Activated CD8-positive, alpha-beta memory T cell treated with anti-CD3 and anti-CD28 coated beads for 4 hours (primary cell): ENCODE results near the gene PPFIBP1.

Experiments used
- DNase-seq, 2 donors: peaks; one replicate each; pipeline ENCODE4 v3.0.0-alpha.2; 2020; ENCODE audit warnings: low read depth in 2 of 2

PPFIBP1 gene

GRCh38 chr12:27665704-27666103 lies 141.7 kb downstream of the PPFIBP1 start:
- no peak for DNase-seq

DNA sequence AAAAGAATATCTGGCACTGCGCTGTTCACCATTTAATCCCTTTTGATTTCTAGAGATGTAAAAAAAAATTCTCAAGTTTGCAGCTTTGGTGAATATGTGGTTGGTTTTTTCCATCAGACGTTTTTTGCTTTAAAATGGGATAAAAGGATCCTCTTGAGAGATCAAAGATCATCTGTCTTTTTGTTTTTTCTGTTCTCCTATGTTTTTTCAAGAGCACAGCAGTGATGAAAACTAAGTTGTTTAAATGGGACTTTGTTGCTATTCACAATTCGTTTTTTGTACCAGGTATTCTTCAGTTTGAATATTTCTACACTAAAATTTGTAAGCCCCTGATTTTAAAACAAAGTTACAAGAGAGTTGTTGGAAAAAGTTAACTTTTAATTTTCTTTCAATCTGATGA lies 142.5 kb downstream of the PPFIBP1 start:
- no peak for DNase-seq

- DNase-seq: no peak
Observed at GRCh38 chr12:27667540-27667939, 143.5 kb downstream of the PPFIBP1 start.

DNA sequence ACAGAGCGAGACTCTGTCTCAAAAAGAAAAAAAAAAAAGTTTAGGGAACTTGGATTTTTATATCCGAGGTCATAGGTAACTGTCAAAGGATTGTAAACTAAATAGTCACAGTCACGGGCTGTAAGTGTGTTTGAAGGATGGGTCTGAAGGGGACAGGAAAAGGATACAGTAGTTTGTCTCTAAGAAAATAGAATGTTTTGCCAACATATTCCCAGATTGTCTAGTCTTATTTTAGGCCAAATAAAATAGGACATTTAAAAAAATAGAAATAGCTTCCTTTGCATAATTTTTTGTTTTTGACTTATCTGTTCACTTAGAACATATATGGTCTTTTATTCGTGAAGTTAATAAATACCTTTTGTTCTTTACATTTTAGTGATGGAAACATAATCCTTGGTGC lies 148.0 kb downstream of the PPFIBP1 start:
- DNase-seq: no peak

DNA sequence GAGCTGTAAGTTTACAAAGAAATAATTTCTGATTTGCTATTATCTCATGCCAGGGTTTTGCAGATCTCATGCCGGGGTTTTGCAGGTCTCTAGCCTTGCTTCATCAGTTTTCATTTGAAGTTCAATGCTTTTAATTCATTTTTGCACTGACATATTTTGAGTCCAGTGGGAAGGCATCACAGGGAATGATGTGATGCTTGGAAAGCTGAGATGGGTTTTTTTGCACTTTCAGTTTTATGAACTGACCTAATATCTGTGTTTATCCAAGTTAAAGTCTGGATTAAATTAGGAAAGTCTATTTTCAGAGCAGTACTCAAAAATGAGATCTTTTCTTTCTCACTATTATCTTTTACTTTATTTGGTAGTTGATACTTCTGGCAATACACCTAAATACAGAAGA lies 148.6 kb downstream of the PPFIBP1 start:
- DNase-seq: no peak

DNA sequence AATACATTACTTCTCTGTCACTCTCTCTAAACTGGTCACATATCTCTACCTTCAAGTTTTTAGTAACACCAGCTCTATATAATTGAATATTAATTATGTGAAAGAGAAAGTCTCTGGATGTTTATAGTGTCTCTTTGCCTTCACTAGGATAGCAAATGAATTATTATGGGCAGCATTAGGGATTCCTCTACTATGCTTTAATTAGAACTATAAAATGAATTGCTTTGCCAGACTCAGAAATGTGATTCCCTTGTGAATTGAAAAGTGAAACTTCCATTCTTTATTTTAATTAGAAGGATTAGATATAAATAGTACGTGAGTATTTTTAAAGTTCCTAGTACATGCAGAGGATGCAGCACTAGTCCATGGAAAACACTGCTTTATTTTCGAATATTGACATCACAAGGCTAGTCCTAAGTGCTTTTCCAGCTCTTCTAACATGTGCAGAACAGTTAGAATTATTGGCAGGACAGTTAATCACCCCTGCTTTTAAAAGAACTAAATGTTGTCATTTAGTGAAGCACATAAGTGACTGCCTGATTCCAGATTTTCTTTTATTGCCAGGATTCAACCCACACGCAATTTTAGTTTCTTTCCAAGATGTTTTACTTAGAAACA lies 149.2 kb downstream of the PPFIBP1 start:
- DNase-seq: no peak

- no peak for DNase-seq
Observed at GRCh38 chr12:27674989-27675388, 151.0 kb downstream of the PPFIBP1 start.

DNA sequence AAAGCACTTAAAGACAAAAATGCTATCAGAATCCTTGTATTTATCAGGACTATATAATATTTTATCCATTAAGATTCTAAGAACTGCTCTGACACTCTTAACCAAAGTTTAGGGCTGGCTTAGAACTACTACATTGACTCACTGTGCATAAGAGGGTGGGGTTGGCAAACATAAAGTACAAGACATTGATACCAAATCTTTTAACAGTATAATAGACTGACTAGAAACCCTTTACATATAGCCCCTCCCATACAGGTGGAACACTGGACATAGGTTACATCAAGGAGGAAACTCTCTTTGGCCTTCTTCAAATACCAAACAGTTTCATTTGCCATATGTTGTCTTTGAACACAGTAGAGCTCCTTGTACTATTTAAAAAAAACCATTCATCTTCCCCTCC lies 156.6 kb downstream of the PPFIBP1 start:
- DNase-seq: no peak

GRCh38 chr12:27682534-27682933 lies 158.5 kb downstream of the PPFIBP1 start:
- no peak for DNase-seq

DNA sequence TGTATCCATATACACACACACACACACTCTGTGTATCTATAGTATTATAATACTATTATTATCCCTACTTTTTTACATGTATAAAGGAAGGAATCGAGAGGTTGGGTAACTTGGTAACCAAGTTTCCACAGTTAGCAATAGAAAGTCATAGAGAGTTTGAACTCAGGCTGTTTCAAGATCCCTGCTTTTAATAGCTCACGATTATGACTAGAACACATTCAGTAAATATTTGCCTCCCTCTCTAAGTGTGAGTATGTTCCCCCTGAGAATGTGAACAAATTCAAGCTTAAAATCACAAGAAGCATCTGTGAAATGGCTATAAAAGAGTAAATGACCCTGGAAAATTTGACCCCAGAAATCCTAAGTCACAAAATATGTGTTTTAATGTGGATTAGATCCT lies 161.3 kb downstream of the PPFIBP1 start:
- DNase-seq: no peak

DNA sequence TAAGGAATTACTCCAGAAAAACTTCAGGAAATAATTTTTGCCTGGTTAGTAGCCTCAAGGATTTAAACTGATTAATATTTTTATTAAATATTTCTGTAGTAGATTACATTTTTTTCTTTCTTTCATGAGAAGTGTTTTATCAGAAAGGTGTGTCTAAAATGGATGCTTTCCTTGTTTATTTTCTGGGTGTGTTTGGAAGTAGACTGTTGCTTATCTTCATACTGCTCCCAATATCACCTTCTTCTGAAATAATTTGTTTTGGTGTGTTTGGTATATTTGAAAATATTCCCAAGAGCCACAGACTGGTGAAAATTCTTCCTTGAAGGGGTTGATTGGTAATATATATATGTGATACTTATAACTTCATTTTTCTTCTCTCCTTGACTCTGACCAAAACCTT lies 162.1 kb downstream of the PPFIBP1 start:
- no peak for DNase-seq

DNA sequence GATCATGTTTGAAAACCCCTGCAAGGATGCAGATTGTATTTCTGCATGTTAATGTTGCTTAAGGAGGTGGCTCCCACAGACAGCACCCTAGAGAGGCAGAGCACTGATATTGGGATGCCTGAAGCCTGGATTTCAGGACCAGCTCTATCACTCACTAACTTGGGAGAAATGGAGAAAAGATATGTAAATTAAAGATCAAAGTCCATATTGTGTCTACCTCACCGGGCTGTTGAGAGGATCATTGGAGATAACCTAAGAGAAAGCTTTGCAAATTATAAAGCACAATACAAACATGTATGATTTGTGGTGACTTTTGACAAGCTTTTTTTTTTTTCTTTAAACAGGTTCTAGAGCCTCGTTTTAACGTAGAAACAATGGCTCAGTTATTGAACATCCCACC lies 164.7 kb downstream of the PPFIBP1 start:
- DNase-seq: no peak

DNA sequence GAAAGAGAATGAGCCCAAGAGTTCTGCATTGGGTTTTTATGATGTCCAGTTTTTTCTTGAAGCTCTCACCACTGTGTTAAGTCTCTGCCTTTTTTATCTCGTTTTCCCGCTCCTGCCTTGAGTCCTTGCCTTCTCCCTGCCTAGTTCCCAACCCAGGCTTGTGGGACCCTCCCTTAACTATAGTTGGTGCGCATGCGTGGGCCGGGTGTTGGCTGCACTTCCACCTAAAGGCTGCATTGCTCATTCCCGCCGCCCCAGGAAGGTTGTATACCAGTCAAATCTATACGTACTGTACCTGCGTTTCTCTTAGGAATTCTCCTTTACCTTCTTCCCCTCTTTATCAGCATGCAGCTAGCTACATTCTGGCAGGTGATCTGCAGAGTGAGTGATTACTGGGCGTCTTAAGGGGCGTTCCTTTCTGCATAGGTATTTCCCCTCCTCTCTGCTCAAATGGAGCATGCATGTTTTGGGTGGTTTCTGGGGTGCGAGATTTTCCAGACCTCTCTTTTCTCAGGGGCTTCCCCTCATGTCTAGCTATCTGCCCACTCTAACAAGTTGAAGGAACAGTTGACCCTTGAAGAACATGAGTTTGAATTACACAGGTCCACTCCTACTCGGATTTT lies 165.7 kb downstream of the PPFIBP1 start:
- DNase-seq: no peak

- no peak for DNase-seq
Observed at GRCh38 chr12:27693403-27693802, 169.4 kb downstream of the PPFIBP1 start.

DNA sequence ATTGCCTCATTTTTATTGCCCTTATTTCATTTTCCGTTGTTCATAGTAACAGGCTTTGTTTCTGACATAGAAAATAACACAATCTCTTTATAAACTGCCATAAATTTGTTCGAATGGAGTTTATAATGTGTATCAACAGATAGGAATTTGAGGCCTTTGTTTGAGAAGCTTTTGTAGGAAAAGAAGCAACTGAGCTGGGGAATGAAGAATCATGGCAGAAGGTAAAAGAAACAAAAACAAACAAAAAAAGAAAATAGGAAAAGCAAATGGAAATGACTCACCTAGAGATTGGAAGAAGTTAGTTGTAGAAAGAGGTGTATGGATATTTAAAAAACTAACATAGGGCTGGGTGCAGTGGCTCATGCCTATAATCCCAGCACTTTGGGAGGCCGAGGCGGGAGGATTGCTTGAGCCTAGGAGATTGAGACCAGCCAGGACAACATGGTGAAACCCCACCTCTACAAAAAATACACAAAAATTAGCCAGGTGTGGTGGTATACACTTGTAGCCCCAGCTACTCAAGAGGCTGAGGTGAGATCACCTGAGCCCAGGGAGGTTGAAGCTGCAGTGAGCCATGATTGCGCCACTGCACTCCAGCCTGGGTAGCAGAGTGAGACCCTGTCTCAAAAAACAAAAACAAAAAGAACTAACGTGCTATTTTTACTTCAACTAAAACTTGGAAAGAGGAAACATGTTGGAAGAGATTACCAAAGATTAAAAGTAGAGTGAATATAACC lies 171.7 kb downstream of the PPFIBP1 start:
- DNase-seq: no peak

GRCh38 chr12:27696293-27696652 lies 172.3 kb downstream of the PPFIBP1 start, which contains the start of gene REP15:
REP15 (plus strand) TSS chr12:27696447; CDS start chr12:27696563, 116 bp downstream.
- DNase-seq: no peak

- no peak for DNase-seq
Observed at GRCh38 chr12:27696864-27697564, 173.0 kb downstream of the PPFIBP1 start.

DNA sequence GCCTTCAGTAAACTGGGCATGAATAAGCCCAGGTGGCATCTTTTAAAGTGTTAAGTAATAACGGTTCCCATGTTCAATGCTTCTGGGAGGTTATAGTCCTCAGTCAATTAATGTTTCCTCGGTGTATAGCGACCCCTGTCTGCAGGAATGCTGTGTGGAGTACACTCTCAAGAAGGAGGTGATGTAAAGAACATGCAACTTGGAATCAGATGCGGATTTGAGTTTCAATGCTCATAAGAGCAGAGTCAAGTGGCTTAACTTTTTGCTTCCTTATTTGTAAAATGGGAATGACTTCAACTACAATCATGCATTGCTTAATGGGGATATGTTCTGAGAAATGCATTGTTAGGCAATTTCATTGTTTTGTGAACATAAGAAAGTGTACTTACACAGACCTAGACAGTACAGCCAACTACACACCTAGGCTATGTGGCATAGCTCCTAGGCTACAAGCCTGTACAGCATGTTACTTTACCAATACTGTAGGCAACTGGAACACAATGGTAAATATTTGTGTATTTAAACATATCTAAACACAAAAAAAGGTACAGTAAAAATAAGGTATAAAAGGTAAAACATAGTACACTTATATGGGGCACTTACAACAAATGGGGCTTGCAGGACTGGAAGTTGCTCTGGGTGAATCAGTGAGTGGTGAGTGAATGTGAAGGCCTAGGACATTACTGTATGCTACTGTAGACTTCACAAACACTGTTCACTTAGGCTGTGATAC lies 179.9 kb downstream of the PPFIBP1 start:
- DNase-seq: peak; percentile 31 to 37

GRCh38 chr12:27705263-27705662 lies 181.3 kb downstream of the PPFIBP1 start:
- no peak for DNase-seq

DNA sequence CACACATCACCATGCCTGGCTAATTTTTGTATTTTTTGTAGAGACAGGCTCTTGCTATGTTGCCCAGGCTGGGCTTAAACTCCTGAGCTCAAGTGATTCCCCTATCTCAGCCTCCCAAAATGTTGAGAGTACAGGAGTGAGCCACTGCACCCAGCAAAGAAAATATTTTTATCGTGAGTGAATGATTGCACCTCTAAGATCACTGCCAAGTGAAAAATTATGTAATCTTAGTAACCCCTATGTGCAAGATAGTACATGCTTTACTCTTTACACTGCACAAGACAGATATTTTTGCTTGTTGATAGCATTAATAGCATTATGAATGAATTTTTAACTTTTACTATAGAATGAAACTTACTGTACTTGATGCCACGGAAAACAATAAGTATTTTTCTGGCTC lies 183.2 kb downstream of the PPFIBP1 start:
- no peak for DNase-seq

GRCh38 chr12:27709212-27709931 lies 185.4 kb downstream of the PPFIBP1 start:
- DNase-seq: no peak
